ENCODE measurements around the gene MPZL2.

DNA sequence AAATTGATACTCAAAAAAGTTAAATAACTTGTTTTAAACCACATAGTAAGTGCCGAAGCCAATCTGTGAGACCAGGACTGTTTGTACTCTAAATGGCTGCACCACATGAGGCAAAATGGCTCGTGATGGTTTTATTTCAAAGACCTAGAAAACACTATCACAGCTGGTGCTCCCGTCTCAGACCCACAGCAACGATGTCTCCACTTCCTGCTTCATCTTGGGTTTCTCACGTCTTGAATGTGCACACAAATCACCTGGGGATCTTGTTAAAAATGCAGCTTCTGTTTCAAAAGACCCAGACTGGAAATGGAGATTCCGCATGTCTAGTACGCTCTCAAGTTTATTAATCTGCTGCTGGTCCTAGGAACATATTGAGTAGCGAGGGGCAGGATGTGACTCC, 41.6 kb upstream of the MPZL2 start:
- TF ChIP-seq, protein P1, sequence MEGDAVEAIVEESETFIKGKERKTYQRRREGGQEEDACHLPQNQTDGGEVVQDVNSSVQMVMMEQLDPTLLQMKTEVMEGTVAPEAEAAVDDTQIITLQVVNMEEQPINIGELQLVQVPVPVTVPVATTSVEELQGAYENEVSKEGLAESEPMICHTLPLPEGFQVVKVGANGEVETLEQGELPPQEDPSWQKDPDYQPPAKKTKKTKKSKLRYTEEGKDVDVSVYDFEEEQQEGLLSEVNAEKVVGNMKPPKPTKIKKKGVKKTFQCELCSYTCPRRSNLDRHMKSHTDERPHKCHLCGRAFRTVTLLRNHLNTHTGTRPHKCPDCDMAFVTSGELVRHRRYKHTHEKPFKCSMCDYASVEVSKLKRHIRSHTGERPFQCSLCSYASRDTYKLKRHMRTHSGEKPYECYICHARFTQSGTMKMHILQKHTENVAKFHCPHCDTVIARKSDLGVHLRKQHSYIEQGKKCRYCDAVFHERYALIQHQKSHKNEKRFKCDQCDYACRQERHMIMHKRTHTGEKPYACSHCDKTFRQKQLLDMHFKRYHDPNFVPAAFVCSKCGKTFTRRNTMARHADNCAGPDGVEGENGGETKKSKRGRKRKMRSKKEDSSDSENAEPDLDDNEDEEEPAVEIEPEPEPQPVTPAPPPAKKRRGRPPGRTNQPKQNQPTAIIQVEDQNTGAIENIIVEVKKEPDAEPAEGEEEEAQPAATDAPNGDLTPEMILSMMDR (conservative IDR thresholded peaks at IDR 0.05; ENCODE audit: low read length) = no peak
- TF ChIP-seq EZH2phosphoT487 (IDR thresholded peaks at IDR 0.05; ENCODE audit: borderline replicate concordance) = no peak

Data from Loucy (cell line).